HFFc6 (cell line): ENCODE results near the gene TNS4. TPM values are rescaled to one million over a fixed set of nuclear protein-coding genes. Genes with fewer than 3 reads are reported as not detected.

Source experiments
- DNase-seq: peaks from one replicate; pipeline ENCODE4 v3.0.0-alpha.2; 2018
- H3K27ac Mint-ChIP-seq: 2 replicates; pipeline ENCODE4 v1.8.0; 2020; ENCODE audit warnings: mild to moderate bottlenecking, mixed read lengths
- H3K27me3 Mint-ChIP-seq: 2 replicates; pipeline ENCODE4 v1.8.0; 2021; ENCODE audit warnings: mild to moderate bottlenecking, moderate library complexity, mixed read lengths; ENCODE audit not compliant: insufficient read depth
- H3K36me3 Mint-ChIP-seq: 2 replicates; pipeline ENCODE4 v1.8.0; 2021; ENCODE audit warnings: low read depth, mixed read lengths
- H3K4me1 Mint-ChIP-seq: 2 replicates; pipeline ENCODE4 v1.8.0; 2020; ENCODE audit warnings: low read depth, mixed read lengths
- H3K4me3 Mint-ChIP-seq: 2 replicates; pipeline ENCODE4 v1.8.0; 2020; ENCODE audit warnings: mild to moderate bottlenecking, moderate library complexity, mixed read lengths
- H3K9me3 Mint-ChIP-seq: 2 replicates; pipeline ENCODE4 v1.8.0; 2020; ENCODE audit warnings: mild to moderate bottlenecking, mixed read lengths
- total RNA-seq, 6 experiments: library from RNA; stranded (reverse); fragmentation: NEBNext Ultra II Directional; extraction: Animal tissue kit (Norgen Biotek cat#: 25700); gene quantifications; 2 replicates in 1 of 6; 3 replicates in 5 of 6; pipeline ENCODE4 v1.2.3, GENCODE V29; 2021
- TF ChIP-seq, protein P1 (sequence below): fragments of 200-600 bp; sonication (generic); IDR thresholded peaks from 2 replicates; pipeline ENCODE4 v1.5.0; 2021; ENCODE audit warnings: antibody characterized with exemption, mild to moderate bottlenecking

The TNS4 gene
- total RNA-seq, 6 experiments from 2014 or later: 0.17 TPM; not detected in 5

DNA sequence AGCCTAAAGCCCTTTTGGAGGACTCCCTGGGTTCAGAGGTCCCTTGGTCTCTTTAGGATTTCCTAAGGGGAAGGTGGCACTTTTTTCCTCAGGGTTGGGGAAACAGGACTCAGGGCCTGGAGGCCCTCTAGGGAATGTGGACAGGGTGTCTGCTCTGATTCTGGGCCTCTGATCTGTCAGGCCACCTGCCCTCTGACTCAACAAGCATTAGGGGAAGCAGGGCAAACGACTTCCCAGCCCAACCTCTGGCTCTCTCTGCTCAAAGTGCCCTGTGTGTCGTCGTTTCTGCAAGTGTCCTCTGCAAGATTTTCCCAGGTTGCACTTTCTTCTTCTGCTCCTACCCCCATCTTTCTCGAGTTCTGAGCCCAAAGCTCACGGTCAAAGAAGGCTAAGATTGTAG is 64.8 kb downstream of the TNS4 start:
- H3K27ac Mint-ChIP-seq: no peak overlapping the region
- peaks cover 23% of the 10 kb centered on the region for H3K4me1 Mint-ChIP-seq
- no peak overlapping the region for H3K4me3 Mint-ChIP-seq
- H3K27me3 Mint-ChIP-seq: no peaks in the 10 kb centered on the region
- no peaks in the 10 kb centered on the region for H3K36me3 Mint-ChIP-seq
- DNase-seq: no peak
- TF ChIP-seq, protein P1, sequence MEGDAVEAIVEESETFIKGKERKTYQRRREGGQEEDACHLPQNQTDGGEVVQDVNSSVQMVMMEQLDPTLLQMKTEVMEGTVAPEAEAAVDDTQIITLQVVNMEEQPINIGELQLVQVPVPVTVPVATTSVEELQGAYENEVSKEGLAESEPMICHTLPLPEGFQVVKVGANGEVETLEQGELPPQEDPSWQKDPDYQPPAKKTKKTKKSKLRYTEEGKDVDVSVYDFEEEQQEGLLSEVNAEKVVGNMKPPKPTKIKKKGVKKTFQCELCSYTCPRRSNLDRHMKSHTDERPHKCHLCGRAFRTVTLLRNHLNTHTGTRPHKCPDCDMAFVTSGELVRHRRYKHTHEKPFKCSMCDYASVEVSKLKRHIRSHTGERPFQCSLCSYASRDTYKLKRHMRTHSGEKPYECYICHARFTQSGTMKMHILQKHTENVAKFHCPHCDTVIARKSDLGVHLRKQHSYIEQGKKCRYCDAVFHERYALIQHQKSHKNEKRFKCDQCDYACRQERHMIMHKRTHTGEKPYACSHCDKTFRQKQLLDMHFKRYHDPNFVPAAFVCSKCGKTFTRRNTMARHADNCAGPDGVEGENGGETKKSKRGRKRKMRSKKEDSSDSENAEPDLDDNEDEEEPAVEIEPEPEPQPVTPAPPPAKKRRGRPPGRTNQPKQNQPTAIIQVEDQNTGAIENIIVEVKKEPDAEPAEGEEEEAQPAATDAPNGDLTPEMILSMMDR: no peak
- no peaks in the 10 kb centered on the region for H3K9me3 Mint-ChIP-seq

DNA sequence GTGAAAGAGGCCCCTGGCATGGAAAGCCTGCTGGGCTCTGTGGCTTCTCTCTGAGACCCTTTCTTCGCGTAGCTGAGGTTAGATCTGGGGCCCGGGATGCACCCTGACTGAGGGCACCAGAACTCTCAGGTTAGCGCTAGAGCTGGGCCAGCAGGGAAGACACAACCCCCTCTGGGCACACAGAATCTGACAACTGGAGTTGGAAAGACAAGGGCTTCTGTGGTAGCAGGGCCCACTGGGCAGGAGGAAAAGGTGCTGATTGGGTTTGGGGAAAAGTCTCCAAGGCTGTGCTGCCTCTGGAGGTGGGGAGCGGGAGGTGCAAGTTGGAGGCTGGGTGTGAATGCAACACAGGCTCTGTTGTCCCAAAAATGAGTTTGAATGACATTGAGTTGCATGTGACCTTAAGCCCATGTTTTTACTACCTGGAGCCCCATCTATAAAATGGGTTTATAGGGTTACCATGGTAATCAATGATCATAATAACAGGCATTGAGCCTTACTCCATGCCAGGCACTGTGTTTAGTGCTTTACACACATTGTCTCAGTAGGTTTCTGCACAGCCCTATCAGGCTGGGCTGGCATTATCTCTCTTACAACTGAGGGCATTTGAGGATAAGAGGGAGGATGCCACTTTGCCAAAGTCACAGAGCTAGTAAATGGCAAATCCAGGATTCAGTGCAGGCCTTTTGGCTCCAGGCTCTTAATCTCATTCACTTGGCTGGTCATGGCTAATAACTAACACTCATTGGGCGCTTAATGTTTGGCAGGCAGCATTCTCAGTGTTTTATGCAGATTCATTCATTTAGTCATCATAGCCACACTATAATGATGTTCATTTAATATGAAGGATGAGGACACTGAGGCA is 67.6 kb downstream of the TNS4 start:
- Mint-ChIP-seq H3K27ac (no peak overlapping the region), H3K27me3 (no peaks in the 10 kb centered on the region; the same call in 1 of the 2 replicates)

DNA sequence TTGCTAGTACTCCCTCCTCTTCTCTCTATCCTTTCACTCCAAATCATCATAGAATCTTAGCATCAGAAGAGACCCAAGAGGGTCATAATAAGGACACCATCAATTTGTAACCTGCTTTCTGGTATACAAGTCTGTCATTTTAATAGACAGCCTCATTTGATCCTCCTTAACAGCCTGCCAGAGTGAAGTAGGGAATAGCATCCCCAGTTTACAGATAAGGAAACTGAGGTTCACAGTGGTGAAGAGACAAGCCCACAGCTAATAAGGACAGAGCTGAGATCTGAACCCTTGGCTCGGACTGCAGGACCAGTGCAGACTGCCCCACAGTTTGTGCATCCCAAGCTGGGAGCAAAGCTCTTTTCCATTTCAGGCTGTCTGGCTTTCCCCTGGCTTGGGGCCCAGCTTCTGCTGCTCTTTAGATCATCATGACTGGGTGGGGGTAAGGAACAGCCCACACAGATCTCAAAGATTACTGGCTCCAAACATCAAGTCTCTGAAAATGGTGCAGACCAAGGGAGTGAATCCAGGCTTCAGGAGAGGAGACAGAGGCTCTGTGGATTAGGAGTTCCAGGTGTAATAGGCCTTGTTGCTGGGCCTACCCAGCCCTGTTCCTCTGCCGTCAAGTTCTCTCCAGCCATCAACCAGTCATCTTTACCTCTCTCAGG is 68.4 kb downstream of the TNS4 start:
- H3K27me3 Mint-ChIP-seq: no peaks in the 10 kb centered on the region; the same call in 1 of the 2 replicates
- H3K4me3 Mint-ChIP-seq: no peak overlapping the region
- H3K27ac Mint-ChIP-seq: no peak overlapping the region
- no peak for DNase-seq
- TF ChIP-seq, protein P1: no peak
- no peaks in the 10 kb centered on the region for H3K9me3 Mint-ChIP-seq
- H3K36me3 Mint-ChIP-seq: no peaks in the 10 kb centered on the region
- H3K4me1 Mint-ChIP-seq: peaks cover 23% of the 10 kb centered on the region

More for the DNA sequence above, 67.6 kb downstream of the TNS4 start:
- Mint-ChIP-seq H3K4me1 (peaks cover 23% of the 10 kb centered on the region), H3K9me3 (no peaks in the 10 kb centered on the region), H3K4me3 (no peak overlapping the region), H3K36me3 (no peaks in the 10 kb centered on the region)
- DNase-seq: no peak
- TF ChIP-seq, protein P1: peak; percentile 67

DNA sequence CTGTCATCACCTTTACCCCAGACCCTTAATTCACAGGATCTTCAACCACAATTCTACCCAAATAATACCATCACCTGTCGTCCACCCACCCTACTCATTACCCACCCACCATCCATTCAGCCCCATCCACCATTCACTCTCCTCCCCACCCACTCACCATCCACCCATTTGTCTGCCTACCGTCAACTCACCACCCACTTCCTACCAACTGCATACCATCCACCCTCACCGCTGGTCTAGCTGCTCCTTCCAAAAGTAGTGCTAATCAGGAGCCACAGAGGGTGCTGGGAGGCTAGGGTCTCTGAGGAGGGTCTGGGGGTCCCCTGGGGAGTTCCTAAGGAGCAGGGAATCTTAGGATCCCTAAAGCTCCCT is 70.2 kb downstream of the TNS4 start:
- H3K36me3 Mint-ChIP-seq: no peaks in the 10 kb centered on the region
- TF ChIP-seq, protein P1: no peak
- H3K9me3 Mint-ChIP-seq: no peaks in the 10 kb centered on the region
- H3K4me1 Mint-ChIP-seq: peaks cover 10% of the 10 kb centered on the region
- no peak overlapping the region for H3K4me3 Mint-ChIP-seq
- no peak overlapping the region for H3K27ac Mint-ChIP-seq
- DNase-seq: no peak
- peaks cover 2% of the 10 kb centered on the region; the same call in 1 of the 2 replicates for H3K27me3 Mint-ChIP-seq

DNA sequence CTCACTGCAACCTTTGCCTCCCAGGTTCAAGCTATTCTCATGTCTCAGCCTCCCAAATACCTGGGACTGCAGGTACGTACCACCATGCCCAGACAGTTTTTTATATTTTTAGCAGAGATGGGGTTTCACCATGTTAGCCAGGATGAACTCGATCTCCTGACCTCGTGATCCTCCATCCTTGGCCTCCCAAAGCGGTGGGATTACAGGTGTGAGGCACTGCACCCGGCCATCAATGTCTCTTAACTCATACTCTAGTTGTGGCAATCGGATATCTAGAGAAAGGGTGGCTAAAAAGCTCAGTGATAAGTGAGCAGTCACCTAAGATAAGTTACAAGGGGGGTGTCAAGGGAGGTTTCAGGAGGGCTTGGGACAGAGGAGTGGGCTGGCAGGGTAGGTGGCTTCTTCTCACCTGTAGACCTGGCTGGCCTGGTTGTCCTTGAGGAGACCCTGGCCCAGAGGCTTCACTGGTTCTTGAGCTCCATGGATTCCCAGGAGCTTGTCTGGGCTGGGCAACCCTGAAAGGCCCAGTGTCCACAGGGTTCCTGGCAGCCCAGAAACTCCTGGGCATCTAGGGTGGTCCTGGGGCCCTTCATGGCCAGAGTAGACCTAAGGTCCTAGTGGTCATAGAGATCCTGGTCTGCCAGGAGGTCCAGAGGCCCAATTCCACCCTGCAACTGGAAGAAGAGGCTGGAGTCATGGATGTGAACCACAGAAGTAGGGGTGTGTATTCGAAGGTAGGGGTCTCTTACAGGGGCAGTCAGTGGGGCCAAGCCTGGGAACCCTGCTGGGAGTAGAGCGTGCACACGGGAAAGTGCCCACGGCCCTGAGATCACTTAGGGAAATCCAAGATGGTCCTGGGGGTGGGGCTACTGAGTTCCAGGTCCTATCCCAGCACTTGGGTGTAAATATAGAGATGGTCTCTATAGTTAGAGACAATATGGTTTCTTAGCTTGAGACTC is 70.9 kb downstream of the TNS4 start:
- DNase-seq: no peak
- no peaks in the 10 kb centered on the region for H3K9me3 Mint-ChIP-seq
- TF ChIP-seq, protein P1: no peak
- no peak overlapping the region for H3K4me3 Mint-ChIP-seq
- no peak overlapping the region for H3K27ac Mint-ChIP-seq
- H3K4me1 Mint-ChIP-seq: peaks cover 10% of the 10 kb centered on the region
- no peaks in the 10 kb centered on the region for H3K36me3 Mint-ChIP-seq
- H3K27me3 Mint-ChIP-seq: peaks cover 2% of the 10 kb centered on the region; the same call in 1 of the 2 replicates
